HEK293 (cell line): ENCODE measurements around the gene INPP5D.

Source experiments
- CTCF ChIA-PET: fragments of 350-600 bp; formaldehyde crosslinking; extraction: SDS; loops from one replicate; lab custom pipeline; 2021; ENCODE audit warnings: antibody characterized with exemption; lab: Yijun Ruan, JAX
- POLR2A ChIA-PET: fragments of 300-600 bp; formaldehyde crosslinking; extraction: SDS; loops from one replicate; lab custom pipeline; 2020; ENCODE audit warnings: antibody characterized with exemption, inconsistent platforms; lab: Yijun Ruan, JAX
- H3K27ac ChIP-seq: fragments of 200-500 bp; sonication (Bioruptor generic); 2 replicates; pipeline ENCODE4 v1.5.1; 2014; ENCODE audit warnings: low read depth, low read length, control low read depth, inconsistent platforms; ENCODE audit errors: extremely low read depth
- H3K36me3 ChIP-seq, 2 experiments: fragments of 200-500 bp in 1 of 2; sonication (Bioruptor generic) in 1 of 2; 1 replicate in 1 of 2; 2 replicates in 1 of 2; pipeline ENCODE4 v1.5.1; 2014 to 2017; ENCODE audit warnings: inconsistent platforms in 2 of 2, low read length in 2 of 2; ENCODE audit not compliant: control insufficient read depth in 2 of 2, insufficient read depth in 1 of 2
- H3K4me1 ChIP-seq: fragments of 200-500 bp; sonication (Bioruptor generic); 2 replicates; pipeline ENCODE4 v1.5.1; 2014; ENCODE audit warnings: mild to moderate bottlenecking, low read length, inconsistent platforms; ENCODE audit not compliant: control insufficient read depth, insufficient read depth
- H3K4me3 ChIP-seq: 2 replicates; pipeline ENCODE4 v1.5.1; 2011; ENCODE audit warnings: low read depth, mild to moderate bottlenecking, control low read depth, low read length, moderate library complexity
- H3K9me3 ChIP-seq: fragments of 200-500 bp; sonication (Bioruptor generic); 2 replicates; pipeline ENCODE4 v1.5.1; 2014; ENCODE audit warnings: low read depth, low read length, inconsistent platforms; ENCODE audit not compliant: control insufficient read depth, insufficient read depth
- CTCF ChIP-seq: fragments of 450-650 bp; formaldehyde crosslinking; IDR thresholded peaks from 2 replicates; pipeline ENCODE4 v1.5.1; 2016; ENCODE audit warnings: missing biosample characterization, missing genetic modification characterization
- EGR2 ChIP-seq: fragments of 450-650 bp; formaldehyde crosslinking; IDR thresholded peaks from 2 replicates; pipeline ENCODE4 v1.5.1; 2016; ENCODE audit warnings: low read depth, missing biosample characterization, missing genetic modification characterization
- KLF1 ChIP-seq: fragments of 450-650 bp; formaldehyde crosslinking; IDR thresholded peaks from 2 replicates; pipeline ENCODE4 v1.5.1; 2016; ENCODE audit warnings: missing biosample characterization, missing genetic modification characterization
- KLF9 ChIP-seq: fragments of 450-650 bp; formaldehyde crosslinking; IDR thresholded peaks from 2 replicates; pipeline ENCODE4 v1.5.1; 2016; ENCODE audit warnings: missing biosample characterization, missing genetic modification characterization, low read depth
- OVOL3 ChIP-seq: fragments of 450-650 bp; formaldehyde crosslinking; IDR thresholded peaks from 2 replicates; pipeline ENCODE4 v1.5.1; 2016; ENCODE audit warnings: missing biosample characterization, missing genetic modification characterization
- PRDM1 ChIP-seq: fragments of 450-650 bp; formaldehyde crosslinking; IDR thresholded peaks from 2 replicates; pipeline ENCODE4; 2016; ENCODE audit warnings: missing biosample characterization, missing genetic modification characterization
- SALL2 ChIP-seq: fragments of 450-650 bp; formaldehyde crosslinking; IDR thresholded peaks from 2 replicates; pipeline ENCODE4 v1.5.0; 2017; ENCODE audit warnings: missing biosample characterization, mild to moderate bottlenecking, missing genetic modification characterization, borderline replicate concordance
- SETDB1 ChIP-seq: IDR thresholded peaks from one replicate; pipeline ENCODE4 v1.6.1; 2017; ENCODE audit warnings: mild to moderate bottlenecking, low read length, moderate library complexity, mixed read lengths; ENCODE audit not compliant: insufficient read length
- YY1 ChIP-seq: fragments of 450-650 bp; formaldehyde crosslinking; IDR thresholded peaks from 2 replicates; pipeline ENCODE4 v1.5.1; 2018; ENCODE audit warnings: missing biosample characterization, missing genetic modification characterization
- ZFP69B ChIP-seq: fragments of 450-650 bp; formaldehyde crosslinking; IDR thresholded peaks from 2 replicates; pipeline ENCODE4 v1.5.1; 2016; ENCODE audit warnings: missing biosample characterization, missing genetic modification characterization
- ZNF112 ChIP-seq: fragments of 450-650 bp; formaldehyde crosslinking; IDR thresholded peaks from 2 replicates; pipeline ENCODE4 v1.5.0; 2017; ENCODE audit warnings: missing biosample characterization, missing genetic modification characterization
- ZNF121 ChIP-seq: fragments of 450-650 bp; formaldehyde crosslinking; IDR thresholded peaks from 2 replicates; pipeline ENCODE4 v1.5.1; 2016; ENCODE audit warnings: missing biosample characterization, missing genetic modification characterization
- ZNF324 ChIP-seq: fragments of 450-650 bp; formaldehyde crosslinking; IDR thresholded peaks from 2 replicates; pipeline ENCODE4 v1.5.1; 2016; ENCODE audit warnings: missing biosample characterization, missing genetic modification characterization
- ZNF335 ChIP-seq: fragments of 450-650 bp; formaldehyde crosslinking; conservative IDR thresholded peaks from 2 replicates; pipeline ENCODE4 v1.5.1; 2016; ENCODE audit warnings: missing biosample characterization, missing genetic modification characterization
- ZNF433 ChIP-seq: fragments of 450-650 bp; formaldehyde crosslinking; IDR thresholded peaks from 2 replicates; pipeline ENCODE4 v1.5.1; 2016; ENCODE audit warnings: missing biosample characterization, missing genetic modification characterization, low read depth
- ZNF530 ChIP-seq: fragments of 450-650 bp; formaldehyde crosslinking; IDR thresholded peaks from 2 replicates; pipeline ENCODE4 v1.5.1; 2016; ENCODE audit warnings: low read depth, missing biosample characterization, missing genetic modification characterization
- ZNF623 ChIP-seq: fragments of 450-650 bp; formaldehyde crosslinking; IDR thresholded peaks from 2 replicates; pipeline ENCODE4 v1.5.1; 2016; ENCODE audit warnings: missing biosample characterization, missing genetic modification characterization
- ZNF629 ChIP-seq: fragments of 450-650 bp; formaldehyde crosslinking; IDR thresholded peaks from 2 replicates; pipeline ENCODE4 v1.5.1; 2017; ENCODE audit warnings: missing biosample characterization, missing genetic modification characterization
- ZNF785 ChIP-seq: fragments of 450-650 bp; formaldehyde crosslinking; IDR thresholded peaks from 2 replicates; pipeline ENCODE4 v1.5.1; 2016; ENCODE audit warnings: missing biosample characterization, missing genetic modification characterization
- ZNF843 ChIP-seq: fragments of 450-650 bp; formaldehyde crosslinking; IDR thresholded peaks from 2 replicates; pipeline ENCODE4 v1.5.1; 2016; ENCODE audit warnings: missing biosample characterization, missing genetic modification characterization
- TF ChIP-seq, protein P1 (sequence below): fragments of 450-650 bp; formaldehyde crosslinking; IDR thresholded peaks from 2 replicates; pipeline ENCODE4 v1.5.1; 2016; ENCODE audit warnings: missing biosample characterization, missing genetic modification characterization, borderline replicate concordance
- TF ChIP-seq, protein P2 (sequence below): fragments of 450-650 bp; formaldehyde crosslinking; IDR thresholded peaks from 2 replicates; pipeline ENCODE4 v1.5.1; 2017; ENCODE audit warnings: missing biosample characterization, missing genetic modification characterization
- TF ChIP-seq, protein P3 (sequence below): fragments of 450-650 bp; formaldehyde crosslinking; IDR thresholded peaks from 2 replicates; pipeline ENCODE4 v1.5.1; 2016; ENCODE audit warnings: missing biosample characterization, missing genetic modification characterization

Gene INPP5D

DNA sequence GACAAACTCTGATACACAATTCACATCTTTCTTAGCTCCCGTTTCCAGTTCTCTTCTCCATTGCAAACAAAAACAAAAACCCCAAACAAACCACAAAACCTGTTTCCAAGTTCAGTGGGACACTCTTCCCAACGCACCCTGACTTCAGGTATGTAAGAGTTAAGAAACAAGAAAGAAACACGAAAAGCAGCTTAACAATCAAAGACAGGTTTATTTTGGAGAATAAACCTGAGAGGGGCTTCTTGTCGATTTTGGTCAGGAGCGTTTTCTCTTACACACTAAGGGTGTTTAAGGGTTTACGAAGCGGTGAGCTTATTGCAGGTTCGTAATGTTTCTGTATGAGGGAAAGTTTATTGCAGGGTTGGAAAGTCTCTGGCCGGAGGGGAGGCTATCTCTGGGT lies 190.4 kb downstream of the INPP5D start:
- peak; percentile 11 for TF ChIP-seq SETDB1
- no peak for TF ChIP-seq ZNF785 (tag by site-specific recombination)
- Histone ChIP-seq H3K4me3 (no peak overlapping the region), H3K36me3 (peaks cover 0 to 20% of the 10 kb centered on the region in 2 experiments; a peak in 1 of 3 replicates), H3K4me1 (no peaks in the 10 kb centered on the region), H3K9me3 (no peaks in the 10 kb centered on the region), H3K27ac (no peak overlapping the region)
- CTCF ChIA-PET, result interaction anchor here (0.5 to 3.0 kb wide), 21 partner anchors 11 to 482 kb away, joined by 3 to 20 read pairs (median 4); no protein-coding TSS in a partner anchor
- POLR2A ChIA-PET, result no interaction called here

GRCh38 chr2:233250985-233251305 lies 190.8 kb downstream of the INPP5D start:
- POLR2A ChIA-PET, result interaction anchor here (1.2 kb wide), 2 partner anchors 52 to 149 kb away, joined by 3 read pairs; no protein-coding TSS in a partner anchor
- Histone ChIP-seq H3K4me1 (no peaks in the 10 kb centered on the region), H3K4me3 (no peak overlapping the region)

GRCh38 chr2:233251306-233252116 lies 191.4 kb downstream of the INPP5D start, which contains the start of gene ATG16L1:
Gene ATG16L1, plus strand, starts transcription at chr2:233251673. Its CDS starts 155 bp downstream, at chr2:233251828.
- Histone ChIP-seq H3K4me1 (no peaks in the 10 kb centered on the region), H3K4me3 (peak within 1 kb of the TSS; percentile 98), H3K36me3 (peaks cover 7 to 29% of the 10 kb centered on the region in 2 experiments), H3K9me3 (no peaks in the 10 kb centered on the region), H3K27ac (peak within 1 kb of the TSS; percentile 45)
- POLR2A ChIA-PET, result interaction anchor here (1.2 kb wide), 2 partner anchors 51 to 149 kb away, joined by 3 read pairs; no protein-coding TSS in a partner anchor
- CTCF ChIA-PET, result interaction anchor here (0.5 to 3.0 kb wide), 33 partner anchors 12 to 574 kb away, joined by 3 to 20 read pairs (median 4); no protein-coding TSS in a partner anchor
- TF ChIP-seq ZNF324 (peak; percentile 21; the same call in 1 of the 2 replicates), ZNF629 (tag by site-specific recombination) (peak; percentile 99), KLF9 (tag by site-specific recombination) (no peak), CTCF (peak; percentile 99), YY1 (tag by site-specific recombination) (0 out of 2 replicates have a peak, but pooled peaks have one; percentile 38), EGR2 (tag by site-specific recombination) (peak; percentile 48; the same call in 1 of the 2 replicates), ZNF121 (tag by site-specific recombination) (0 out of 2 replicates have a peak, but pooled peaks have one; percentile 12), KLF1 (tag by site-specific recombination) (no peak), ZNF112 (tag by site-specific recombination) (no peak), ZNF335 (tag by site-specific recombination) (peak; percentile 97), ZFP69B (tag by site-specific recombination) (no peak), PRDM1 (0 out of 2 replicates have a peak, but pooled peaks have one; percentile 42), ZNF843 (tag by site-specific recombination) (no peak)
- TF ChIP-seq, protein P1, sequence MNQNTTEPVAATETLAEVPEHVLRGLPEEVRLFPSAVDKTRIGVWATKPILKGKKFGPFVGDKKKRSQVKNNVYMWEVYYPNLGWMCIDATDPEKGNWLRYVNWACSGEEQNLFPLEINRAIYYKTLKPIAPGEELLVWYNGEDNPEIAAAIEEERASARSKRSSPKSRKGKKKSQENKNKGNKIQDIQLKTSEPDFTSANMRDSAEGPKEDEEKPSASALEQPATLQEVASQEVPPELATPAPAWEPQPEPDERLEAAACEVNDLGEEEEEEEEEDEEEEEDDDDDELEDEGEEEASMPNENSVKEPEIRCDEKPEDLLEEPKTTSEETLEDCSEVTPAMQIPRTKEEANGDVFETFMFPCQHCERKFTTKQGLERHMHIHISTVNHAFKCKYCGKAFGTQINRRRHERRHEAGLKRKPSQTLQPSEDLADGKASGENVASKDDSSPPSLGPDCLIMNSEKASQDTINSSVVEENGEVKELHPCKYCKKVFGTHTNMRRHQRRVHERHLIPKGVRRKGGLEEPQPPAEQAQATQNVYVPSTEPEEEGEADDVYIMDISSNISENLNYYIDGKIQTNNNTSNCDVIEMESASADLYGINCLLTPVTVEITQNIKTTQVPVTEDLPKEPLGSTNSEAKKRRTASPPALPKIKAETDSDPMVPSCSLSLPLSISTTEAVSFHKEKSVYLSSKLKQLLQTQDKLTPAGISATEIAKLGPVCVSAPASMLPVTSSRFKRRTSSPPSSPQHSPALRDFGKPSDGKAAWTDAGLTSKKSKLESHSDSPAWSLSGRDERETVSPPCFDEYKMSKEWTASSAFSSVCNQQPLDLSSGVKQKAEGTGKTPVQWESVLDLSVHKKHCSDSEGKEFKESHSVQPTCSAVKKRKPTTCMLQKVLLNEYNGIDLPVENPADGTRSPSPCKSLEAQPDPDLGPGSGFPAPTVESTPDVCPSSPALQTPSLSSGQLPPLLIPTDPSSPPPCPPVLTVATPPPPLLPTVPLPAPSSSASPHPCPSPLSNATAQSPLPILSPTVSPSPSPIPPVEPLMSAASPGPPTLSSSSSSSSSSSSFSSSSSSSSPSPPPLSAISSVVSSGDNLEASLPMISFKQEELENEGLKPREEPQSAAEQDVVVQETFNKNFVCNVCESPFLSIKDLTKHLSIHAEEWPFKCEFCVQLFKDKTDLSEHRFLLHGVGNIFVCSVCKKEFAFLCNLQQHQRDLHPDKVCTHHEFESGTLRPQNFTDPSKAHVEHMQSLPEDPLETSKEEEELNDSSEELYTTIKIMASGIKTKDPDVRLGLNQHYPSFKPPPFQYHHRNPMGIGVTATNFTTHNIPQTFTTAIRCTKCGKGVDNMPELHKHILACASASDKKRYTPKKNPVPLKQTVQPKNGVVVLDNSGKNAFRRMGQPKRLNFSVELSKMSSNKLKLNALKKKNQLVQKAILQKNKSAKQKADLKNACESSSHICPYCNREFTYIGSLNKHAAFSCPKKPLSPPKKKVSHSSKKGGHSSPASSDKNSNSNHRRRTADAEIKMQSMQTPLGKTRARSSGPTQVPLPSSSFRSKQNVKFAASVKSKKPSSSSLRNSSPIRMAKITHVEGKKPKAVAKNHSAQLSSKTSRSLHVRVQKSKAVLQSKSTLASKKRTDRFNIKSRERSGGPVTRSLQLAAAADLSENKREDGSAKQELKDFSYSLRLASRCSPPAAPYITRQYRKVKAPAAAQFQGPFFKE (tag by site-specific recombination), result no peak

More at GRCh38 chr2:233250985-233251305, 190.8 kb downstream of the INPP5D start:
- Histone ChIP-seq H3K9me3 (no peaks in the 10 kb centered on the region), H3K36me3 (peaks cover 1 to 24% of the 10 kb centered on the region in 2 experiments; a peak in 2 of 3 replicates), H3K27ac (no peak overlapping the region)
- CTCF ChIA-PET, result interaction anchor here (0.5 to 3.0 kb wide), 26 partner anchors 11 to 573 kb away, joined by 3 to 20 read pairs (median 4); no protein-coding TSS in a partner anchor
- TF ChIP-seq SALL2 (tag by site-specific recombination) (no peak), ZNF530 (tag by site-specific recombination) (no peak), OVOL3 (tag by site-specific recombination) (no peak), ZNF433 (no peak), ZNF623 (tag by site-specific recombination) (0 out of 2 replicates have a peak, but pooled peaks have one; percentile 6), YY1 (tag by site-specific recombination) (0 out of 2 replicates have a peak, but pooled peaks have one; percentile 36)
- TF ChIP-seq, protein P2, sequence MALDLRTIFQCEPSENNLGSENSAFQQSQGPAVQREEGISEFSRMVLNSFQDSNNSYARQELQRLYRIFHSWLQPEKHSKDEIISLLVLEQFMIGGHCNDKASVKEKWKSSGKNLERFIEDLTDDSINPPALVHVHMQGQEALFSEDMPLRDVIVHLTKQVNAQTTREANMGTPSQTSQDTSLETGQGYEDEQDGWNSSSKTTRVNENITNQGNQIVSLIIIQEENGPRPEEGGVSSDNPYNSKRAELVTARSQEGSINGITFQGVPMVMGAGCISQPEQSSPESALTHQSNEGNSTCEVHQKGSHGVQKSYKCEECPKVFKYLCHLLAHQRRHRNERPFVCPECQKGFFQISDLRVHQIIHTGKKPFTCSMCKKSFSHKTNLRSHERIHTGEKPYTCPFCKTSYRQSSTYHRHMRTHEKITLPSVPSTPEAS, result no peak
- TF ChIP-seq, protein P3, sequence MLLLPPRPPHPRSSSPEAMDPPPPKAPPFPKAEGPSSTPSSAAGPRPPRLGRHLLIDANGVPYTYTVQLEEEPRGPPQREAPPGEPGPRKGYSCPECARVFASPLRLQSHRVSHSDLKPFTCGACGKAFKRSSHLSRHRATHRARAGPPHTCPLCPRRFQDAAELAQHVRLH (tag by site-specific recombination), result 0 out of 2 replicates have a peak, but pooled peaks have one; percentile 97
